Raji (cell line): Measurements from ENCODE around the gene TUBA8.

Source experiments
- POLR2A ChIP-seq: IDR thresholded peaks from 2 replicates; pipeline ENCODE4 v1.6.1; 2011; ENCODE audit warnings: low read depth, low read length, control low read depth; ENCODE audit not compliant: insufficient read depth

TUBA8 gene

GRCh38 chr22:18075101-18075719, 35.4 kb upstream of the TUBA8 start:
- TF ChIP-seq POLR2A: no peak

- no peak for TF ChIP-seq POLR2A
Measured at GRCh38 chr22:18075720-18076497, 34.7 kb upstream of the TUBA8 start.

GRCh38 chr22:18077087-18077638, 33.4 kb upstream of the TUBA8 start:
- no peak for TF ChIP-seq POLR2A

GRCh38 chr22:18077639-18078328, 32.8 kb upstream of the TUBA8 start, which contains the start of gene PEX26:
Gene PEX26, plus strand, starts transcription at chr22:18077990. Its CDS starts 387 bp downstream, at chr22:18078377.
- TF ChIP-seq POLR2A: peak; percentile 80

- TF ChIP-seq POLR2A: no peak
Measured at GRCh38 chr22:18078329-18079041, 32.1 kb upstream of the TUBA8 start.

GRCh38 chr22:18079706-18080233, 30.8 kb upstream of the TUBA8 start:
- no peak for TF ChIP-seq POLR2A

GRCh38 chr22:18081416-18081815, 29.2 kb upstream of the TUBA8 start:
- no peak for TF ChIP-seq POLR2A

- TF ChIP-seq POLR2A: no peak
Measured at GRCh38 chr22:18082467-18082866, 28.1 kb upstream of the TUBA8 start.

- no peak for TF ChIP-seq POLR2A
Measured at GRCh38 chr22:18083406-18083805, 27.2 kb upstream of the TUBA8 start.

GRCh38 chr22:18085188-18085587, 25.4 kb upstream of the TUBA8 start:
- TF ChIP-seq POLR2A: no peak

- no peak for TF ChIP-seq POLR2A
Measured at GRCh38 chr22:18087350-18087855, 23.2 kb upstream of the TUBA8 start.

- TF ChIP-seq POLR2A: no peak
Measured at GRCh38 chr22:18088825-18089568, 21.6 kb upstream of the TUBA8 start.

GRCh38 chr22:18090286-18090685, 20.3 kb upstream of the TUBA8 start:
- TF ChIP-seq POLR2A: no peak

GRCh38 chr22:18091478-18091877, 19.1 kb upstream of the TUBA8 start:
- no peak for TF ChIP-seq POLR2A

- no peak for TF ChIP-seq POLR2A
Measured at GRCh38 chr22:18091916-18092526, 18.6 kb upstream of the TUBA8 start.
